ENCODE data around the gene ZNF441. TPM values are rescaled to one million over a fixed set of nuclear protein-coding genes. Genes with fewer than 3 reads are reported as not detected.

ZNF441 gene
- total RNA-seq, 1 experiment from 2014 or later = 0.85 TPM

DNA sequence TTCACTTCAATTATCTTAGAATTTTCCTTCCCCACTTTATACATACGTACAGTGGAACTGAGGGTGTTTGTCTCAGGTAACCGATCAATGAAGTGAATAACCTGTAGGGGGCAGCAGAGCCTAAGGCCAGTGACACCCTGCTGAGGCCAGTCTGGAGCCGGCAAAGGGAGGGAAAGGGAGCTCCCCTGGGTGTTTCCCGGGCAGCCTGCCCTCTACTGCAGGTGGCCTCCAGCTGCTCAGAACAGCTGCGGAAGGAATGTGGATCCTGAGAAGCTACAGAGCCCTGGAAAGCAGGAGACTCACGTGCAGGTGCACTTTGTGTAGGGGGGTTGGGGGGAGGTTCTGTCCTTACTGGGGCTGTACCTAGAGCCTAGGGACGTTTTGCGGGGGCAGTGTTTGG is 30.7 kb downstream of the ZNF441 start:
- Mint-ChIP-seq H3K27me3 (ENCODE audit: low read depth) (peaks cover 58% of the 10 kb centered on the region), H3K9me3 (peaks cover 0 to 3% of the 10 kb centered on the region in 2 experiments; a peak in 4 of 5 replicates)
- TF ChIP-seq, protein P1, sequence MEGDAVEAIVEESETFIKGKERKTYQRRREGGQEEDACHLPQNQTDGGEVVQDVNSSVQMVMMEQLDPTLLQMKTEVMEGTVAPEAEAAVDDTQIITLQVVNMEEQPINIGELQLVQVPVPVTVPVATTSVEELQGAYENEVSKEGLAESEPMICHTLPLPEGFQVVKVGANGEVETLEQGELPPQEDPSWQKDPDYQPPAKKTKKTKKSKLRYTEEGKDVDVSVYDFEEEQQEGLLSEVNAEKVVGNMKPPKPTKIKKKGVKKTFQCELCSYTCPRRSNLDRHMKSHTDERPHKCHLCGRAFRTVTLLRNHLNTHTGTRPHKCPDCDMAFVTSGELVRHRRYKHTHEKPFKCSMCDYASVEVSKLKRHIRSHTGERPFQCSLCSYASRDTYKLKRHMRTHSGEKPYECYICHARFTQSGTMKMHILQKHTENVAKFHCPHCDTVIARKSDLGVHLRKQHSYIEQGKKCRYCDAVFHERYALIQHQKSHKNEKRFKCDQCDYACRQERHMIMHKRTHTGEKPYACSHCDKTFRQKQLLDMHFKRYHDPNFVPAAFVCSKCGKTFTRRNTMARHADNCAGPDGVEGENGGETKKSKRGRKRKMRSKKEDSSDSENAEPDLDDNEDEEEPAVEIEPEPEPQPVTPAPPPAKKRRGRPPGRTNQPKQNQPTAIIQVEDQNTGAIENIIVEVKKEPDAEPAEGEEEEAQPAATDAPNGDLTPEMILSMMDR (conservative IDR thresholded peaks at IDR 0.05) = peak; percentile 88

More for the DNA sequence above, 30.7 kb downstream of the ZNF441 start:
- no peaks in the 10 kb centered on the region for H3K36me3 Mint-ChIP-seq (ENCODE audit: insufficient read depth in 1 of 3, low read depth in 3 of 3)
- Histone ChIP-seq H2BK15ac (ENCODE audit: low read depth, low read length) (no peak overlapping the region), H3K4me1 (ENCODE audit: insufficient read depth, low read length) (0 out of 2 replicates have a peak, but pooled peaks cover 2% of the 10 kb centered on the region), H3K27me3 (ENCODE audit: insufficient read depth, low read length) (no peaks in the 10 kb centered on the region), H2BK20ac (ENCODE audit: low read depth, low read length, poor library complexity, severe bottlenecking) (no peak overlapping the region), H3K4ac (ENCODE audit: low read depth, low read length) (no peak overlapping the region), H4K91ac (ENCODE audit: insufficient read length, low read depth, low read length) (no peak overlapping the region), H3K27ac (ENCODE audit: insufficient read length, low read depth, low read length) (no peak overlapping the region), H3K14ac (ENCODE audit: insufficient read depth, low read length) (no peak overlapping the region), H4K20me1 (ENCODE audit: control insufficient read depth, insufficient read depth, insufficient read length) (no peaks in the 10 kb centered on the region), H3K9ac (ENCODE audit: extremely low read depth, insufficient read length, low read length) (no peak overlapping the region), H3K79me1 (ENCODE audit: insufficient read depth, low read depth, low read length, poor library complexity, severe bottlenecking) (no peaks in the 10 kb centered on the region), H2BK120ac (ENCODE audit: low read depth, low read length, poor library complexity, severe bottlenecking) (no peak overlapping the region), H3K4me2 (ENCODE audit: insufficient read depth, insufficient read length, low read length) (peak overlapping the region; percentile 82), H4K8ac (replicated peaks; ENCODE audit: insufficient read length, low read depth, low read length) (no peak overlapping the region), H4K5ac (ENCODE audit: insufficient read length, low read depth, low read length) (no peak overlapping the region), H3T11ph (ENCODE audit: low read length) (no peak overlapping the region), H3K56ac (ENCODE audit: insufficient read length, low read depth, low read length) (no peak overlapping the region), H2BK12ac (ENCODE audit: insufficient read length, low read depth, low read length) (no peak overlapping the region), H3K23ac (ENCODE audit: insufficient read length, low read depth, low read length) (no peak overlapping the region), H2AK5ac (ENCODE audit: insufficient read length, low read length) (no peak overlapping the region), H2BK5ac (ENCODE audit: insufficient read length, low read length) (no peak overlapping the region), H3K79me2 (ENCODE audit: insufficient read depth, low read length) (no peaks in the 10 kb centered on the region), H3K9me3 (ENCODE audit: control insufficient read depth, low read depth, low read length) (no peaks in the 10 kb centered on the region), H3K23me2 (ENCODE audit: insufficient read length, low read depth, low read length, poor library complexity, severe bottlenecking) (peaks cover 10% of the 10 kb centered on the region), H3K18ac (ENCODE audit: insufficient read length, low read depth, low read length) (no peak overlapping the region), H2AFZ (ENCODE audit: low read length) (peak overlapping the region; percentile 70)
- WGBS (ENCODE audit: extremely low coverage, insufficient read length, low lambda C conversion rate) = no CpG with 5 or more reads among the region's 8 CpGs
- peak overlapping the region; percentile 15 to 88; a peak in 4 of 5 replicates for H3K4me3 Mint-ChIP-seq
- H3K4me1 Mint-ChIP-seq = peaks cover 12% of the 10 kb centered on the region in 2 experiments
- peak; percentile 80 for DNase-seq
- H3K27ac Mint-ChIP-seq = peak overlapping the region in 2 of 3 experiments; percentile 45 to 53; a peak in 1 of 7 replicates
